K562 (cell line): Measurements from ENCODE around the gene PNRC2. TPM values are rescaled to one million over a fixed set of nuclear protein-coding genes. Genes with fewer than 3 reads are reported as not detected.

Experiments
- ATF1 ChIP-seq, 2 experiments: fragments of 450-650 bp in 1 of 2; IDR thresholded peaks; 2 replicates each; pipeline ENCODE4 v1.6.1; 2016; ENCODE audit warnings: missing compliant biosample characterization in 1 of 2, missing genetic modification characterization in 1 of 2
- CTBP1 ChIP-seq: fragments of 450-650 bp; IDR thresholded peaks from 2 replicates; pipeline ENCODE4 v1.6.1; 2016; ENCODE audit warnings: borderline replicate concordance
- E2F5 ChIP-seq: sonication (generic); formaldehyde crosslinking; IDR thresholded peaks from 2 replicates; pipeline ENCODE4 v1.8.0; 2022; ENCODE audit warnings: mild to moderate bottlenecking, missing genetic modification reagents
- MAZ ChIP-seq, 2 experiments: fragments of 450-650 bp in 1 of 2; sonication (generic) in 1 of 2; formaldehyde crosslinking; IDR thresholded peaks in 1 of 2; conservative IDR thresholded peaks in 1 of 2; 2 replicates each; pipeline versions ENCODE4 v1.4.0 to v1.5.0; 2020; ENCODE audit warnings: mild to moderate bottlenecking in 1 of 2, missing genetic modification reagents in 1 of 2
- USF2 ChIP-seq: sonication (generic); formaldehyde crosslinking; IDR thresholded peaks from 2 replicates; pipeline ENCODE4 v1.5.0; 2020; ENCODE audit warnings: missing genetic modification reagents
- ZBTB49 ChIP-seq: sonication (generic); formaldehyde crosslinking; IDR thresholded peaks from 2 replicates; pipeline ENCODE4 v1.8.0; 2022; ENCODE audit warnings: missing genetic modification reagents, mild to moderate bottlenecking, borderline replicate concordance
- ZKSCAN3 ChIP-seq: fragments of 250-450 bp; sonication (Bioruptor Pico); IDR thresholded peaks from 2 replicates; pipeline ENCODE4 v1.4.0; 2020
- ZNF445 ChIP-seq: fragments of 250-450 bp; sonication (Bioruptor Pico); IDR thresholded peaks from 2 replicates; pipeline ENCODE4 v1.4.0; 2020; ENCODE audit warnings: low read depth, mild to moderate bottlenecking, moderate library complexity
- ZNF592 ChIP-seq: fragments of 450-650 bp; IDR thresholded peaks from 2 replicates; pipeline ENCODE4 v1.6.1; 2017; ENCODE audit warnings: antibody characterized with exemption, mild to moderate bottlenecking
- ZNF655 ChIP-seq: fragments of 250-450 bp; sonication (Bioruptor Pico); IDR thresholded peaks from 2 replicates; pipeline ENCODE4 v1.5.0; 2021
- ZNF740 ChIP-seq, 3 experiments: fragments of 200-800 bp in 1 of 3; sonication (Bioruptor generic) in 1 of 3; sonication (generic) in 1 of 3; formaldehyde crosslinking in 1 of 3; IDR thresholded peaks; 2 replicates each; pipeline versions ENCODE4 v1.6.1 to v1.8.0; 2016 to 2022; ENCODE audit warnings: mild to moderate bottlenecking in 2 of 3, missing compliant biosample characterization in 2 of 3, missing genetic modification characterization in 2 of 3, missing genetic modification reagents in 1 of 3
- ZNF75A ChIP-seq: fragments of 450-650 bp; formaldehyde crosslinking; IDR thresholded peaks from 2 replicates; pipeline ENCODE4 v1.4.0; 2020; ENCODE audit warnings: mild to moderate bottlenecking
- polyA plus RNA-seq, 8 experiments: library from polyadenylated mRNA; depleted of rRNA in 4 of 8; stranded (reverse) in 5 of 8; unstranded in 3 of 8; fragments of >200 nt; fragmentation: Nextera tagmentation in 2 of 8; fragmentation: Illumina TruSeq in 1 of 8; extraction: Ambion mirVana in 2 of 8; extraction: Trizol in 1 of 8; gene quantifications; 2 replicates each; pipeline versions ENCODE4 v1.2.1 to v1.2.3, GENCODE V29; 2011 to 2014; ENCODE audit warnings: inconsistent platforms in 1 of 8, missing spikeins in 1 of 8
- total RNA-seq, 7 experiments: library from RNA; depleted of rRNA in 6 of 7; stranded (reverse); fragments of >200 nt in 6 of 7; fragmentation: Illumina TruSeq in 2 of 7; extraction: Trizol in 2 of 7; gene quantifications; 2 replicates each; pipeline versions ENCODE4 v1.2.1 to v1.2.3, GENCODE V29; 2011 to 2021; ENCODE audit warnings: low replicate concordance in 1 of 7

Gene PNRC2
- total and polyA plus RNA-seq, 9 of the 15 experiments (the other 6 are each of a cell fraction or from before 2014, with no cell fraction given): 127 to 303 (median 203) TPM

GRCh38 chr1:23958810-23959460 is 693 bp upstream of the PNRC2 start (continued):
- peak in 1 of 2 experiments; percentile 81; a peak in 2 of 4 replicates for TF ChIP-seq MAZ (CRISPR knock-in tag; conservative IDR thresholded peaks at IDR 0.05 in 1 of 2, IDR thresholded peaks at IDR 0.05 in 1 of 2)
- TF ChIP-seq CTBP1: no peak
- no peak for TF ChIP-seq USF2 (CRISPR knock-in tag)
- no peak for TF ChIP-seq ZKSCAN3 (CRISPR knock-in tag)
- no peak; the same call in 1 of the 2 replicates for TF ChIP-seq ZNF592
- TF ChIP-seq ZNF655 (CRISPR knock-in tag): no peak
- TF ChIP-seq ATF1 (CRISPR knock-in tag; IDR thresholded peaks at IDR 0.05): no peak
- peak; percentile 85 for TF ChIP-seq ATF1 (tag; IDR thresholded peaks at IDR 0.05)
- no peak for TF ChIP-seq ZNF75A (CRISPR knock-in tag)
- TF ChIP-seq ZNF740 (CRISPR knock-in tag; IDR thresholded peaks at IDR 0.05): peak; percentile 39; the same call in 1 of the 2 replicates
- no peak for TF ChIP-seq ZNF740 (tag; IDR thresholded peaks at IDR 0.05)
- TF ChIP-seq ZBTB49: no peak
- no peak for TF ChIP-seq E2F5 (CRISPR knock-in tag)
- no peak for TF ChIP-seq ZNF445
